Measurements from ENCODE around the gene TUT4. TPM values are rescaled to one million over a fixed set of nuclear protein-coding genes. Genes with fewer than 3 reads are reported as not detected.

The TUT4 gene
- total RNA-seq, 3 donors from 2014 or later, result 44.2 to 85.3 (median 68.8) TPM

- intact Hi-C loops (cut with DNase I; ENCODE audit: low total_unique reads), result no loop called here
- Histone ChIP-seq H3K27me3 (no peaks in the 10 kb centered on the region), H3K27ac (no peak overlapping the region), H3K36me3 (no peaks in the 10 kb centered on the region), H3K9me3 (no peaks in the 10 kb centered on the region), H3K4me1 (no peaks in the 10 kb centered on the region), H3K4me3 (no peak overlapping the region)
- TF ChIP-seq CTCF (IDR thresholded peaks at IDR 0.05) (no peak), POLR2AphosphoS5 (IDR thresholded peaks at IDR 0.05) (no peak), POLR2A (IDR thresholded peaks at IDR 0.05) (no peak)
- DNase-seq (ENCODE audit: low spot score in 2 of 2), result no peak
These were observed 91.1 kb downstream of the TUT4 start for GRCh38 chr1:52461821-52462220.

DNA sequence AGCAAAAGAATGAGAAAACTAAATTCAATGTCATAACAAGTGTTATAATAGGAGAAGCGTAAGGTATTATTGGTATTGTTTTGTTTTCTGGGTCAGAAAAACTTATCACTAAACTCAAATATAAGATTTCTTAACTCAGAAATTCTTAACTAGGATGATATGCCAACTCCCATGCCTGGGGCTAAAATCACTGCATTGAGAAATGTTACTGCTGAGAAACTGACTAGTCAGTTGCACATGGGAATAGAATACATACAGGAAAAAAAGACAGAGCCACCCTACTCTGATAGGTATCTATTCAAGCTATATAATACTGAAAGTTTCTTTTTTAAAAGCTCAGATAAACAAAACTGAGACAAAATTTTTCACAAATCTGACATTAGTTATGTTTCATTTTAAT, 92.2 kb downstream of the TUT4 start:
- Histone ChIP-seq H3K4me1 (no peaks in the 10 kb centered on the region), H3K9me3 (no peaks in the 10 kb centered on the region), H3K27ac (no peak overlapping the region), H3K36me3 (no peaks in the 10 kb centered on the region), H3K4me3 (no peak overlapping the region), H3K27me3 (no peaks in the 10 kb centered on the region)
- no peak for DNase-seq (ENCODE audit: low spot score in 2 of 2)
- TF ChIP-seq CTCF (IDR thresholded peaks at IDR 0.05) (no peak), POLR2AphosphoS5 (IDR thresholded peaks at IDR 0.05) (no peak), POLR2A (IDR thresholded peaks at IDR 0.05) (no peak)
- intact Hi-C loops (cut with DNase I; ENCODE audit: low total_unique reads), result no loop called here

DNA sequence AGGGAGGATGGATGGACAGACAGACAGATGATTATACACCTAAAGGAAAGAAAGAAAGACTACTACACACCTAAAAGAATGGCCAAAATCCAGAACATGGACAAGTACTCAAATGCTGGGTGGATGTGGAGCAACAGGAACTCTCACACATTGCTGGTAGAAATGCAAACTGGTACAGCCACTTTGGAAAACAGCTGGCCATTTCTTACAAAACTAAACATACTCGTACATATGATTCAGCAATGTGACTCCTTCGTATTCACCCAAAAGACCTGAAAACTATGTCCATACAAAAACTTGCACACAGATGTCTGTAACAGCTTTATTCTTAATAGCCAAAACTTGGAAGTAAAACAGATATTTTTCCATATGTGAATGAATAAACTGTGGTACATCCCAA, 97.2 kb downstream of the TUT4 start:
- no peaks in the 10 kb centered on the region for H3K4me1 ChIP-seq
- H3K36me3 ChIP-seq, result no peaks in the 10 kb centered on the region
- TF ChIP-seq CTCF (IDR thresholded peaks at IDR 0.05) (no peak), POLR2AphosphoS5 (IDR thresholded peaks at IDR 0.05) (no peak), POLR2A (IDR thresholded peaks at IDR 0.05) (no peak)
- no peak overlapping the region for H3K4me3 ChIP-seq
- no peaks in the 10 kb centered on the region for H3K27me3 ChIP-seq
- intact Hi-C loops (cut with DNase I; ENCODE audit: low total_unique reads), result no loop called here
- no peak overlapping the region for H3K27ac ChIP-seq
- no peaks in the 10 kb centered on the region for H3K9me3 ChIP-seq
- DNase-seq (ENCODE audit: low spot score in 2 of 2), result no peak

DNA sequence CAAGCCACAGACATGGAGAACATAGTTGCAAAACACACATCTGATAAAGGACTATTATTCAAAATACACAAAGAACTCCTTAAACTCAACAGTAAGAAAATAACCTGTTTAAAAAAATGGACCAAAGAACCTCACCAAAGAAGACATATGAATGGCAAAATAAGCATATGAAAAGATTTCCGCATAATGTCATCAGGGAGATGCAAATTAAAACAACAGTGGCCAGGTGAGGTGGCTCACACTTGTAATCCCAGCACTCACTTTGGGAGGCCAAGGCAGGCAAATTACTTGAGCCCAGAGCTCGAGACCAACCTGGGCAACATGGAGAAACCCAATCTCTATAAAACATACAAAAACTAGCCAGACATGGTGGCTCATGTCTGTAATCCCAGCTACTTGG, 98.1 kb downstream of the TUT4 start:
- intact Hi-C loops (cut with DNase I; ENCODE audit: low total_unique reads), result no loop called here
- no peak overlapping the region for H3K27ac ChIP-seq
- DNase-seq (ENCODE audit: low spot score in 2 of 2), result no peak
- no peaks in the 10 kb centered on the region for H3K27me3 ChIP-seq
- H3K9me3 ChIP-seq, result no peaks in the 10 kb centered on the region
- H3K4me1 ChIP-seq, result no peaks in the 10 kb centered on the region
- no peak overlapping the region for H3K4me3 ChIP-seq
- TF ChIP-seq CTCF (IDR thresholded peaks at IDR 0.05) (no peak), POLR2A (IDR thresholded peaks at IDR 0.05) (no peak), POLR2AphosphoS5 (IDR thresholded peaks at IDR 0.05) (no peak)
- H3K36me3 ChIP-seq, result no peaks in the 10 kb centered on the region

DNA sequence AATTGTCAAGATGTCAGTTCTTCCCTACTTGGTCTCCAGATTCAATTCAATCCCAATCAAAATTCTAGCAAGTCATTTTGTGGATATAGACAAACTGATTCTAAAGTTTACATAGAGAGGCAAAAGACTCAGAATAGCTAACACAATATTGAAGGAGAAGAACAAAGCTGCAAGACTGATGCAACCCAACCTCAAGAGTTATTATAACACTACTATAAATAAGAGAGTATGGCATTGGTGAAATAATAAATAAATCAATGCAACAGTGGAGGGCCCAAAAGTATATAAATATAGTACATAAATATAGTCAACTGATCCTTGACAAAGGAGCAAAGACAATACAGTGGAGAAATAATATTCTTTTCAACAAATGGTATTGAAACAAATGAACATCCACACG, 98.8 kb downstream of the TUT4 start:
- Histone ChIP-seq H3K27ac (no peak overlapping the region), H3K9me3 (no peaks in the 10 kb centered on the region), H3K36me3 (no peaks in the 10 kb centered on the region), H3K4me1 (no peaks in the 10 kb centered on the region), H3K27me3 (no peaks in the 10 kb centered on the region), H3K4me3 (no peak overlapping the region)
- intact Hi-C loops (cut with DNase I; ENCODE audit: low total_unique reads), result no loop called here
- no peak for DNase-seq (ENCODE audit: low spot score in 2 of 2)
- TF ChIP-seq POLR2AphosphoS5 (IDR thresholded peaks at IDR 0.05), result no peak
- TF ChIP-seq POLR2A (IDR thresholded peaks at IDR 0.05), result no peak
- no peak for TF ChIP-seq CTCF (IDR thresholded peaks at IDR 0.05)

Measured in breast epithelium (tissue), 4 donors.